GM19372 (cell line): Measurements from ENCODE around the gene KIF26A.

ENCODE experiments used
- ATAC-seq: cut with Tn5 transposase; IDR thresholded peaks from one replicate; pipeline ENCODE4 v1.9.1; 2021; ENCODE audit warnings: mild to moderate bottlenecking, low read depth, moderate library complexity; ENCODE audit not compliant: unreplicated experiment

Gene KIF26A

DNA sequence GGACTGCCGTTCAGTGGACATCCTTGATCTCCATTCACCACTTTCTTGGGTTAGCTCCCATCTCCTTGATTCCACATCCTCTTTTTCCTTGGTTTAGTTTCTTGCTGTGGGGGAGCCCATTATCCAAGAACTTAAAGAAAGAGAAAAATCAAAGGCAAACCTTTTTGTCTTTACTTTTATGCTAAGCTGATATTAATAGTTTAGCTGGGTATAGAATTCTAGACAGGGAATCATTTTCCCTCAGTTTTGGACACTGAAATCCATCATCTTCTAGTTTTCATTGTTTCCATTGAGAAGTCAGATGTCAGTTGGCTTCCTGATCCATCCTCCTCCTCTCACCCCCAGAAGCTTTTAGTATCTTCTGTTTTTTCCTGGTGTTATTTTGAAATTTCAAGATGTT, 8.8 kb upstream of the KIF26A start:
- no peak for ATAC-seq

DNA sequence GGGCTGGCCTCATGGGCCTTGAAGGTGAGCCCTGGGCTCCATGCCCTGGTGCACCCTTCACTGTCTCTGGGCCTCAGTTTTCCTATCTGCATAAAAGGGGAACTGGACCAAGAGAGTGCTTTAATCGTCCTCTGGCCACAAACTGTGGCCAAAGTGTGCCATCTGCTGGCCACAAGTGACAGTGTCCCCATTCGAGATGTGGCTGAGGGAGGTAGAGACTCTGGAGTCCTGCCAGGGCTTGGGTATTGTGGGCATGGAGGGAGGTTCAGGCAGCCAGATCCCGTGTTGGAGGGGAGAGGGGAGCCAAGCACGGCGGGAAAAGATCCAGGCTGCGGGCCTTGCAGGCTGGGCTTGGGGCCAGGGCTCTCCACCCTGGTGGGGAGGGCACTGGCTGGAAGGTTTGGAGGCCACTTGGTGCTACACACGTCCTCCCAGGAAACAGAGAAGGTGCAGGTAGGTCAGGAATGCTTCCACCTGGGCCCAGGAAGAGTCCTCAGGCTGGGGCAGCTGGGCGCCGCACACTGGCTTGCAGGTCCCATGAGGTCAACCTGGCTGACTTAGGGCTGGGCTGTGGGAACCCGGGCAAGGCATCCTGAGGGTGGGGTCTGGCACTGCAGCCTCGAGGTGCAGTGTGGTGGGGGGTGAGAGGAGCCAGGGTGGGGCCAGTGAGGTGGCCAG, 7.3 kb upstream of the KIF26A start:
- ATAC-seq, result no peak

DNA sequence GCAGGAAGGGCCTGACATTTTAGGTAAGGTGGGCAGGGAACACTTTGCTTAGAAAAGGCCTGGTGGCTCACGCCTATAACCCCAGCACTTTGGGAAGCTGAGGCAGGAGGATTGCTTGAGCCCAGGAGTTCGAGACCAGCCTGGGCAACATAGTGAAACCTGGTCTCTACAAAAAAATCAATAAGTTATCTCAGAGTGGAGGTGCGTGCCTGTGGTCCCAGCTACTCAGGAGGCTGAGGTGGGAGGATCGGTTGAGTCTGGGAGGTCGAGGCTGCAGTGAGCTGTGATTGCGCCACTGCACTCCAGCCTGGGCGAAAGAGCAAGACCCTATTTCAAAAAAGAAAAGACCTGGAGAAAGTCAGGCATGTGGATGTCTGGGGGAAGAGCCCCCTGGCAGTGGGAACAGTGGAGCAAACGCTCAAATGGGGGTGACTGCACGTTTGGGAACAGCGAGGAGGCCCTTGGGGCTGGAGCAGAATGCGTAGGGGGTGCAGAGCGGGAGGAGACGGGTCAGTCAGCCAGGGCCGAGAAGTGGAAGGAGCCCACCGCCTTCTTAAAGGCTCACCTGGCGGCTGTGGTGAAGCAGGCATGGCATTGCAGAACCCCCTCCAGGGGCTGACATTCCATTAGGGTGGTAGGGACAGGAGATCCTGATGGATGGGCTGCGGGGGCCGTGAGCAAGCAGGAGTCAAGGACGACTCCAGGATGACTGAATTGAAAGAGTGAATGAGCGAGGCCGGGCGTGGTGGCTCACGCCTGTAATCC, 6.2 kb upstream of the KIF26A start:
- no peak for ATAC-seq

DNA sequence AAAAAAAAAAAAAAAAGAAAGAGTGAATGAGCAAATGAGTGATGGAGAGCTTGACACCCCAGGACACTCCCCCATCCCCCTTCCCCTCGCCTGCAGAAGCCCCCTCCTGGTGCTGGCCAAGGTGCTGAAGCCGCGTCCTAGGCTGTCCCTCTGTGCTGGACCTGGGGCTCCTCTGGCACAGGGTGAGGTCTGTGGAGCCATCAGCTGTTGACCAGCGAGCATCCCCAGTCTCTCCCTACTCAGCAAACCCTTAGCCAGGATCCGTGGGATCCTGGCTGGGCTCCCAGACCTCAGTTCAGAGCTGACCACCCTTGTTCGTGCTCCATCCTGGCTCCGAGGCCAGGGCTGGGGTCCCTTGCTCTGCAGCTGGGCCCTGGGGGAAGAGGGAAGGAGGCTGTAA, 5.4 kb upstream of the KIF26A start:
- ATAC-seq, result no peak

DNA sequence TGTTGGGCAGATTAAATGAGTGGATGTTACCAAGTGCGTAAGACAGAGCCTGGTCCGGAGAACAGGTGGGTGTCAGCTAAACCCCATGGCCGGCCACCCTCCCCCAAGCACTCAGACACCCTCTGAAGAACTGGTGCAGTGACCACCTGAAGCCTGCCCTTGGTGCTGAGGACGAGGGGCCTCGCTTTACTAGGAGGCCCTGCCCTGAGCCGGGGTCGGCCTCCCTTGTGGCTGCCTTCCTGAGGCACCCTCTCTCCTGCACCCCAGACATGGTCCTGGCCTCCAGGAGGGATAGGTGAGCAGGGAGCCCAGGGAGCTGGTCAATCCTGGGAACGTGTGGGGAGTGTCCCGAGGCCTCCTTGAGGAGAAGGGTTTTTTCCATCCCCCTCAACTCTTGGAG, 4.9 kb upstream of the KIF26A start:
- no peak for ATAC-seq

DNA sequence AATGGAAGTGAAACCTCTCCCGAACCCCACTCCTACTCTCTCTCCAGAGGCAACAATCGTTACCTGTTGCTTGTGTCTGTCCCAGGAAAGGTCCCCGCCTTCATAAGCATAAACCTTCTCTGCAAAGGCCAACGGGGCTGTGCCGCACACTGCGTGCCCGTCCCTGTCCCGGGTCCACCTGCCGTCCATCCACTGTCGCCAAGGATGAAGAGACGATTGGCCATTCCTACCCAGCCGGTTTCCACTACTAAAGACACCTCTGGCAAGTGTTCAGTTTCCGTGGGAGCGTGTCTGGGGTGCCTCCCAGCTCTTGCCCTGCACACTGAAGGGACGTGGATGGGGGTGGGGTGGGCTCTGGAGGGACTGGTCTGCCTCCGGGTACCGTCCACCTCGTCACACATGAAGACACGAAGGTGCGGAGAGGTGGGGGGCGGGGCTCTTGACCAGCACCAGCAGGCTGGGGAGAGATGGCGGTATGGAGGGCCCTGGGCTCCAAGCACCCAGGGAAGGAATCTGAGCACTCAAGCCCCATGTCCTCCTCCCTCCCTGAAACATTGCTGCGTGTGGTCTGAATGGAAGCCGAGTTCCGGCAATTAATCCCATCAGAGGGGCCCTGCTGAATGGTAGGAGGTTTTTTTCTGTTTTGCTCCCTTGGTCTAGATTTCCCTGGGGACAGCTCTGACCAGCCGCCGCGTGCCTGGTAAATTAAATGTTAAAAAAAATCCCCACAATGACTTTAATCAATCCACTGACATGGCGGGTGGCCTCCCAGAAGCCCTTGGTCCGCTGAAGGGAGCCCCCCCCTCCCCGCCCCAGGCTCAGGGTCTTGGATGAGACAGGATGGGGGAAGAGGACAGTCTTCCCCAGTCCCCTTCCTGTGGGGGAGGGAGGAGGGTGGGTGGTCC, 4.1 kb upstream of the KIF26A start:
- ATAC-seq, result no peak

DNA sequence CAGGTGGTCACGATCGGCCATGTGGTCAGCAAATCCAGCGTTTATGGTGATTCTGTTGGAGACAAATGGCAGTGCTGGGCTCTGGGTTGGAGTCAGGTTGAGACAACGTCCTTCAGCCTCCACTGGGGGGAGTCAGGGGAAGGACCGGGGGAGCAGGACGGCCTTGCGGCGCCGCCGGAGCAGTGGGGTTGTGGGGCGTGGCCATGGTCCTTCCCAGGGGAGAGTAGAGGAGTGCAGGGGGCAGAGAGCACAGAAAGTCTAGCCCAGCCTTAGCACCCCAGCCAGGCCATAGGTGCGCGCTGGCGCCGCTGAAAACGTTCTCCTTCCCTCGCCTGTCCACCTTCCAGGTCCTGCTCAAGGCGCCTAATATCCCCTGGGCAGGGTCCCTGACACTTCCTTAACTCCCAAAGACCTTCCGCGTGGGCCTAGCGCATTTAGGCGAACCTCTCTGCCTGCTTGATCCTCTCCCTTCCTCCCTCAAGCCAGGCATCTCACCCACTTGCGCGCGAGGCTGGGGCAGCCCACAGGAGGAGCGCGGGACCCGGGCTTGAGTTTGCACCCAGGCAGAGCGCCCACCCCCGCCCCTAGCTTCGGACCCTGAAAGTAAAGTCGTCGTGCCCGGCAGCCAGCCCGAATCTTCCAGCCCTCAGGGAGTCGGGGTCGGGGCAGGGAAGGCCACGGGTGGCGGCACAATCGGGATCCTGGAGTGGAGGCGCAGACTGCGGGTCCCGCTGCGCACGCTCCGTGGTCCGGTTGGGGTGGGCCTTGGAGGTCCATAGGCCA, 3.1 kb upstream of the KIF26A start:
- no peak for ATAC-seq

DNA sequence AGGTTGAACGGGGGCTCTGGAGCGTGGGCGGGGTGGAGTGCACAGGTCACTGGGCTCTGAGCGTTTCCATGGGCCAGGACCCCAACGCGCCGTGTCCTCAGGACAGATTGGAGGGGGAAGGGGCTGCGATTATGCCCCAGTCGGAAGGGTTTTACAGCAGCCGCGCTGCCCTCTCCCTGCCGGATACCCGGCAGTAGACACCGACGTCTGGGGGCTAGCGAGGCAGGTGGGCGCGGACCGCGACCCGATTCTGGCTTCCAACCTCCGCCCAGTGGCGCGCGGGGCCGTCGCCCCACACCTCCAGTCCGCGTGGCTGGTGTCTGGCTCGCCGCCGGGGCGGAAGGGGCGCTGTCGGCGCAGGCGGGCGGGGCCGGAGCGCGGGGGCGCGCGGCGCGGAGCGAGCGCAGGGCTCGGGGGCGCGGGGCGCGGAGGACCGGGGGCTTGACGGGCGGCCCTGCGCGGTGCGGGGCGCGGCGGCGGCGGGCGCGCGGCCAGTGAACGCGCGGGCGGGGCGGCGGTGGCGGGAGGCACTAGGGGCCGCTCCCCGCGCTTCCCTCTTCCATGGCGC, 2.4 kb upstream of the KIF26A start:
- no peak for ATAC-seq

DNA sequence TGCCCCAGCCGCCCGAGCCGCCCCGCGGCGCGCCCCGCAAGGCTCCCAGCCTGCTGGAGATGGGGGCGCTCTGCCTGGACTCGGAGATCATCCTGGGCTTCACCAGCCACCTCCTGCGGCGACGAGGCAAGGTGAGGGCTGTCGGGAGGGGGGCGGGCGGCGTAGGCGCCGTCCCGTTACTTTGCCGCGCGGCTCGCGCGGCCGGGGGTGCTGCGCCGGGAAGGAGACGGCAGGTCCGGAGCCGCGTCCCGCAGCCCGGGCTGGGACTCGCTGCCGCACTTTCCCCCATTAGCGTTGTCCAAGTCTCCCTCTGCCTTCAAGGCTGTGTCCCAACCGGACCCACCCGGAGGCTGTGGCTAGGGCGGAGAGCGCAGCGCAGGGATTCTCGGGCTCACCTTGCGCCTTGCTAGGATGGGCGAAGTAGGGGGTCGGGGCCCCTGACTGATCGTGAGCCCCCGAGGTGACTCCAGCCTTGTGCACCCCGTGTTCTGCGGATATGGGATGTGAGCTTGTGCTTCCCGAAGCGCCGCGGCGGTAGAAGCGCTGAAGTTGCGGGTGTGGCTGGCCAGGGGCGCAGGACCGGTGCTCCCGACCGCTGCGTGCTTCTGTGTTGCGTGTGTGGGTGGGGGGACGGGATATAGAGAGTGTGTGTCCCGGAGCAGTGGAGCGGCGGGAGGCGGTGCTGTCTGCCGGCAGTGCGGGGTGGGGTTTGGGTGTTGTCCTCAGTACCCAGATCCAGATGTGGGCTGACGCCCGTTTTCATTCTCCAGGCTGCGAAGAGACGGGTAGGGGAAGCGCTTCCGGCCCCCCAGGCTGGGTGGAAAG, 1.7 kb upstream of the KIF26A start:
- no peak for ATAC-seq

DNA sequence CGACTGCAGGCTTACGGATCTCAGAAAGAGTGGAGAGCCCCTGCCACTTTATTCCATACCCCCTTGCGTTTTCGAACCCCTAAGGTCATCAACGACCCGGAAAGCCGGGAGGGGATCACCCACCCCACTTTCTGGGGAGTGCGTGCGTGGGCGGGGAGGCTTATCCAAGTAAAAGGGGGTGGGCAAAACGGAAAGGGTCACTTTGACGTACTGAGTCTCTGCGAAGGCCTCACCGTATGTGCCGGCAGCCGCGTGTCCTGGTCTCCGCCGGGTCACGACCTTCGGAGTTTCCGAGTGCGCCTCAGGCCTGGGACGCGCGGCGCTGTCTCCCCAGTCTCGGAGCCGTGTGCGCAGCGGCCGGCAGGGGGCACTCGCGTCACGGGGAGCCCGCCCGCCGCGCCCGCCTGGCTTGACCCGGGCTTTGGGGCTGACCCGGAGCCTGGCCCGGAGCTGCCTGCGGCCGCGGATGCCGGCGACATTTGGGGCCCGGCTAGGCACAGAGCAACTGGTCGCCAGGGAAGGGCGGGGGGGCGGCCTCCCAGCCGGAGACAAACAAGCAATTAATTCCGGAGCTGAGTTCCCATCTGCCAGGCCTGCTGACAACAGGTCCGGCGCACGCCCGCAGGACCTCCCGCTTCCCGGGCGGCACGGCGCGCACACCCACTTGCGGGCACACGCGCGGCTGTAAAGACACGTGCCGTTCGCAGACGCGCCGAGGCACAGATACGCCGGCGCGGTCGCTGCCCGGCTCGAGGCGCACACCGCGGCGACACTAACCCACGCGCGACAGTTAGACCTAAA, 890 bp upstream of the KIF26A start:
- no peak for ATAC-seq

DNA sequence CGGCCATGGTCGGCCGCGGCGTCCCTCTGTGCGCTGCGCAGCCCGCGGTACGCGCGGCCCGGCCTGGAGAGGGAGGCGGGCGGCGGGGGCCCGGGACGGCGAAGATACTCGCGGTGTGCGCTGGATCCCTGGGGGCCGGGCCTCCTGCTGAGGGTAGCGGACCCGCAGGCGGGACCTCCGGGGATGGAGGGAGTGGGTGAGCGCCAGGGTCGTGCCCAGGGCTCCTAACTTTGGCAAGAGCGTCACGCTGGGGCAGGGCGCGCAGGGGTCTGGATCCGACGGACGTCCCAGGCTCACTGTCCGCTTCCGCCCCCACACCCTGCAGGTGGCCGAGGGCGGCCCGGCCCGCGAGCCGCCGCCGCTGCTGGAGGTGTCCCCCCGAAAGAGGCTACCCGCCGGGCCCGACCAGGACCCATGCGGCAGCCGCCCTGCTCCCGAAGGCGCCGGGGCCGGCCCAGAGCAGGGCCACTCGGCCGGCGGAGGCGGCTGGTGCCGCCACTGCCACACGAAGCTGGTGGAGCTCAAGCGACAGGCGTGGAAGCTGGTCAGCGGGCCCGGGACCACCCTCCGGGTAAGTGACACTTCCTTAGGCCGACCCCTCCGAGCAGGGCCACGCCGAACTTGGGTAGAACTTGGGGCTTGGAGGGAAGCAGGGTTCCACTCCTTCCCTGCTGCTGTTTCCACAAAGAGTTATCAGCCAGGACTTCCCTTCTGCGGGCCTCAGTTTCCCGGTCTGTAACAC, 502 bp downstream of the KIF26A start:
- ATAC-seq, result no peak

DNA sequence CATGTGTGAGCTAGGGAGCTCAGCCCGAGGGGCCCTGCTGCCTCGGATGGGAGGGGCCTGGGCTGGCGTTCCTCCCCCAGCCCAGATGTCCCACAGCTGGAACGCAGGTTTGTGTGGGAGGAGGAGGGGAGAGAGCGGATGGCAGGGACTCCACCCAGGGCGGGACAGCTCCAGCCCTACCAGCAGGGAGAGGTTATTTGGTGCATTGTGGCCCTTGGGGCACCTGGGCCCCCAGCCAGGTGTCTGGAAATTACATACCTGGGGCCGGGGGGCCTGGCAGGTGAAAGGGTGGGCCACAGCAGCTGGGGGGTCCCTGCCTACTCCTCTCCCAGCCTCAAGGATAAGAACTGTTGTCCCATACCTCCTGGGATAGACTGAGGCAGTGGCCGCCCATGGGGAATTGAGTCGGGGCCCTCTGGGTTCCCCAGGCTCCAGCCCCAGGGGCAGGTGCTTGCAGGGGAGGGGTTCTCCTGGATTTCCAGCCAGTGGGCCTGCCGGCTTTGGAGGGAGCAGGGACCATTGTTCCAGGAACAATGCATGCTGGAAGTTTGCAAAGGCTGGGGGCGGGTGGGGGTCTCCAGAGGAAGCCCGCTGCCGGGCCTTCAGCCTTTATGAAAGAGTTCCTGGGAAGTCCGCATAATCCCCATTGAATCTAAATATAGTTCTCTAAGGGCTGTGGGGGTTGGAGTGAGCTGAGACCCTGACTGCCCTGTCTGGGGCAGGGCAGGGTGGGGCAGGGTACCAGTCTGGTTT, 1.2 kb downstream of the KIF26A start:
- no peak for ATAC-seq

DNA sequence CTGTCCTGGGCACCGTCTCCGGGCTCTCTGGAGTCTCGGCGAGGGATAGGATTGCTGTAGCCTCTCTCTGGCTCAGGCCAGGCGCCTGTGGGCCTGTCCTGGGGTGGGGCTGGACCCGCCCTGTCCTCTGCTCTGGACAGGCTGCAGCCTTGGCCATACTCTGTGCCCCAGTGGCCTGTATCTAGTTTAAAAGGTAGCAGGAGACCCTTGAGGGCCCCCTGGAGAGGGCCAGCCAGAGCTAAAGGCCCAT, 1.8 kb downstream of the KIF26A start:
- no peak for ATAC-seq

DNA sequence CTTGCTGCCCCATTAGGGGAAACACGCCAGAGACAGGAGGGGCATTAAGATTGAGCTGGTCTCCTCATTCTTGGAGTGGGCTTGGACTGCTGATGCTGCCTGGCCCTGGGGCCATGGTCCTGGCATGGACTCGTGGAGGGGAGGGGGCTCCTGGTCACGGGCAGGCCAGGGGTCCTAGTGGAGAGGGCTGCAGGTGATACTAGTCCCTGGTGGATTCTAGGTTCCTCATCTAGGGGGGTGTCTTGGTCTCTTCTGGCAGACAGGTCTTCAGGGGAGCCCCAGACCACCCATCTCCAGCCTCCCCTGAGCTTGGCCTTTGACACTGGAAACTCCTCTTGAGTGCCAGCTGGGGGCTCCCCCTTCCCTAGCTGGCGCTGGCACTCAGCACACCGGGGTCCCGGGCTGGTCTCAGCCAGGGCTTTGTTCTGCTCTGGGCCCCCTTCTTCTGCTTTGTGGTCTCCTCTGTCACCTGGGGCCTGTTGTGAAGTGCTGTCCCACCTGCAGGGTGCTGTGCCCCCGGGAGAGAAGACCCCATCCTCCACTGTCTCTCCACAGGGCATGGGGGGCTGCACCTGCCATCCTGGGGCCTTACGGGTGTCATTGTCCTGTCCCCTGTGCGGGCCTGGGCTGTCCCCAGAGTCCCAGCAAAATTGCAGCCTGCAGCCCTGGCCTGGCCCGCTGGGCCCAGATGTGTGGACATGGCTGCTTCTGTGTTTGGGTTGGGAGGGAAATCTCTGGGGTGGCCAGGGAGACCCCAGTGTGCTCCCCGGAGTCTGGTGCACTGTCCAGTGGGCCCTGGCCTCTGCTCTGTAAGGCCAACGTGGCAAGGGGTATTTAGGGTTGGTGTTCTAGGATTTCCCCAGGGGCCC, 2.3 kb downstream of the KIF26A start:
- no peak for ATAC-seq

DNA sequence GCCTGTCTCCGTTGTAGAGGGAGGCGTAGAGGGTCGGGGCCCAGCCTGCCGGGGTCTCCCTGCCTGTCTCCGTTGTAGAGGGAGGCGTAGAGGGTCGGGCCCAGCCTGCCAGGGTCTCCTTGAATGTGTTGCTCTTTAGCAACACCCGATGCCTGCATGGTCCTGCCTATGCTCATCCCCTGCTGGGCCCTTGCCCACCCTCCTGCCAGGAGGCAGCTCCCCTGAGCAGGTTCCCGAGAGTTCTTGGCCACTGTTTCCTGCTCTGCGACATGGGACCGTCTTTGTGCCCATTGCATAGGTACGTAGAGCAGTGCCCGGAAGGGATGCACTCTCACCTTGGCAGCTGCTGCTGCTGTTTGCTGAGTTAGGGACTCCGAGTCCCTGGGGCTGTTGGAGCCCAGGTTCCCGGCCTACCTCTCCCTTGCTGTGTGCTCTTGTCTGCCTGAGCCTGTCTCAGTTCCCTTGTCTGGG, 3.3 kb downstream of the KIF26A start:
- ATAC-seq, result no peak

DNA sequence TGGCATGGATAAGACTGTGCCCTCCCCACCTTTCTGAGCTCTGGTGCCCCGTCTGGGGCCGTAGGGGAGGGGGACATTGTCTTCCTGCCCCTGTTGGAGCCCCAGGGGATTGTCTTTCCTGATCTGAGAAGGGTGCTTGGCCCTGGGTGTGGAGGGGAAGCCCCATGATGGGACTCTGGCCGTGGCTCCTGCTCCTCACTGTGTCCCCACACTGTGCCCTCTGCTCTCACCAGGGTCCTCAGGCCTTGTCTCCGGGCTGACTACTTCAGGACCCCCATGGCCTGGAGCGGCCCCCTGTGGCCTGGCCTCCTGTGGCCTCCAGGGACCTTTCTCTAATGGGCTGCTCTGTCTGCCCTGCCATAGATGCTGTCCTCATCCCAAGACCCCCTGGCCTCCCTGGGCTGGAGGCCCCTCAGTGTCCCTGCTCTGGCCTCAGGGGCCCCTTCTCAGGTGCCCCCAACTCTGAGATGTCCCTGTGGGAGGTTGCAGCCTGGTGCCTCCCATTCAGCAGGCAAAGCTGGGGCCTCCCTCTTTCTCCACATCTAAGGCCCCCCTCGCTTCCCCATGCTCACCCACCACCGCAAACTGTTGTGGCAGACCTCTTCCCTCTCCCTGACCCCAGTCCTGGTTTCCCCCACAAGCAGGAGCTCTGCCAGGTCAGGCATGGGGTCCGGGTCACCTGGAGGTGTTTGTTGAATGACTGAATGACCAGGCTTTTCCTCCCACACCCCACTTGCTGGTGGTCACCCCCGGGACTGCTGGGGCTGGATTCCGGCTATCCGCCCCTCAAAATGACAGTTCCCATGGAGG, 4.0 kb downstream of the KIF26A start:
- no peak for ATAC-seq
